Astrocyte (in vitro differentiated cells and primary cell): Measurements from ENCODE around the gene HRCT1. TPM values are rescaled to one million over a fixed set of nuclear protein-coding genes. Genes with fewer than 3 reads are reported as not detected.

Source experiments
- DNase-seq: peaks from one replicate; pipeline ENCODE4 v3.0.0-alpha.2; 2010; ENCODE audit warnings: low read depth
- FAIRE-seq: peaks from 2 replicates; lab custom pipeline; 2011; peaks lifted over from hg19 to GRCh38; lab: Jason Lieb, UNC
- H2AFZ ChIP-seq: 2 replicates; pipeline ENCODE4 v1.6.0; 2012; ENCODE audit warnings: low read depth, low read length, inconsistent platforms
- H3K27ac ChIP-seq: 2 replicates; pipeline ENCODE4 v1.5.1; 2011; ENCODE audit warnings: low read depth, low read length, inconsistent platforms
- H3K27me3 ChIP-seq: 2 replicates; pipeline ENCODE4 v1.6.0; 2011; ENCODE audit warnings: low read length, inconsistent platforms; ENCODE audit not compliant: insufficient read depth
- H3K36me3 ChIP-seq: 2 replicates; pipeline ENCODE4 v1.5.1; 2011; ENCODE audit warnings: low read length, inconsistent platforms; ENCODE audit not compliant: insufficient read depth
- H3K4me1 ChIP-seq: 2 replicates; pipeline ENCODE4 v1.5.1; 2011; ENCODE audit warnings: low read length, inconsistent platforms; ENCODE audit not compliant: insufficient read depth
- H3K4me2 ChIP-seq: 2 replicates; pipeline ENCODE4 v1.6.0; 2012; ENCODE audit warnings: low read length, inconsistent platforms
- H3K4me3 ChIP-seq: 2 replicates; pipeline ENCODE4 v1.5.1; 2011; ENCODE audit warnings: low read depth, mild to moderate bottlenecking, low read length, inconsistent platforms; ENCODE audit not compliant: insufficient read depth
- H3K79me2 ChIP-seq: 2 replicates; pipeline ENCODE4 v1.6.0; 2012; ENCODE audit warnings: mild to moderate bottlenecking, low read length, inconsistent platforms; ENCODE audit not compliant: insufficient read depth
- H3K9ac ChIP-seq: 2 replicates; pipeline ENCODE4 v1.6.0; 2012; ENCODE audit warnings: mild to moderate bottlenecking, low read length, inconsistent platforms
- H3K9me3 ChIP-seq: 2 replicates; pipeline ENCODE4 v1.5.1; 2012; ENCODE audit warnings: low read depth, mild to moderate bottlenecking, low read length, inconsistent platforms; ENCODE audit not compliant: insufficient read depth
- H4K20me1 ChIP-seq: 2 replicates; pipeline ENCODE4 v1.6.0; 2012; ENCODE audit warnings: low read length, inconsistent platforms; ENCODE audit not compliant: insufficient read depth
- H3K27ac Mint-ChIP-seq: one replicate; pipeline ENCODE4 v1.8.0; 2021; ENCODE audit warnings: mild to moderate bottlenecking, mixed read lengths; ENCODE audit not compliant: unreplicated experiment
- H3K27me3 Mint-ChIP-seq: one replicate; pipeline ENCODE4 v1.8.0; 2021; ENCODE audit warnings: low read depth, mixed read lengths; ENCODE audit not compliant: unreplicated experiment
- H3K36me3 Mint-ChIP-seq: one replicate; pipeline ENCODE4 v1.8.0; 2021; ENCODE audit warnings: low read depth, mixed read lengths; ENCODE audit not compliant: unreplicated experiment
- H3K4me1 Mint-ChIP-seq: one replicate; pipeline ENCODE4 v1.8.0; 2021; ENCODE audit warnings: low read depth, mixed read lengths; ENCODE audit not compliant: unreplicated experiment
- H3K4me3 Mint-ChIP-seq: one replicate; pipeline ENCODE4 v1.8.0; 2021; ENCODE audit warnings: mild to moderate bottlenecking, moderate library complexity, mixed read lengths; ENCODE audit not compliant: unreplicated experiment
- H3K9me3 Mint-ChIP-seq: one replicate; pipeline ENCODE4 v1.8.0; 2021; ENCODE audit warnings: mild to moderate bottlenecking, mixed read lengths; ENCODE audit not compliant: unreplicated experiment
- EZH2 ChIP-seq: IDR thresholded peaks from 2 replicates; pipeline ENCODE4 v1.6.1; 2012; ENCODE audit warnings: mild to moderate bottlenecking, low read length, inconsistent platforms; ENCODE audit not compliant: insufficient read depth
- total RNA-seq: library from RNA; stranded (reverse); gene quantifications from 2 replicates; pipeline ENCODE4 v1.2.1, GENCODE V29; 2021
- TF ChIP-seq, protein P1 (sequence below): IDR thresholded peaks from 2 replicates; pipeline ENCODE4 v1.5.1; 2011; ENCODE audit warnings: low read depth, mild to moderate bottlenecking, inconsistent platforms, low read length, moderate library complexity; ENCODE audit not compliant: insufficient read depth

The HRCT1 gene
- total RNA-seq, 1 donor from 2014 or later: 0.39 TPM

GRCh38 chr9:35954942-35955546 is 49.0 kb downstream of the HRCT1 start:
- H3K9ac ChIP-seq: no peak overlapping the region
- Mint-ChIP-seq H3K4me3 (no peak overlapping the region), H3K27ac (no peak overlapping the region), H3K4me1 (peaks cover 12% of the 10 kb centered on the region), H3K27me3 (peaks cover 12% of the 10 kb centered on the region), H3K9me3 (no peaks in the 10 kb centered on the region), H3K36me3 (no peaks in the 10 kb centered on the region)
- no peaks in the 10 kb centered on the region for H3K36me3 ChIP-seq
- no peaks in the 10 kb centered on the region for H3K79me2 ChIP-seq
- H4K20me1 ChIP-seq: no peaks in the 10 kb centered on the region
- no peak overlapping the region for H3K27ac ChIP-seq
- H3K4me1 ChIP-seq: no peaks in the 10 kb centered on the region
- H3K4me3 ChIP-seq: no peak overlapping the region
- TF ChIP-seq, protein P1, sequence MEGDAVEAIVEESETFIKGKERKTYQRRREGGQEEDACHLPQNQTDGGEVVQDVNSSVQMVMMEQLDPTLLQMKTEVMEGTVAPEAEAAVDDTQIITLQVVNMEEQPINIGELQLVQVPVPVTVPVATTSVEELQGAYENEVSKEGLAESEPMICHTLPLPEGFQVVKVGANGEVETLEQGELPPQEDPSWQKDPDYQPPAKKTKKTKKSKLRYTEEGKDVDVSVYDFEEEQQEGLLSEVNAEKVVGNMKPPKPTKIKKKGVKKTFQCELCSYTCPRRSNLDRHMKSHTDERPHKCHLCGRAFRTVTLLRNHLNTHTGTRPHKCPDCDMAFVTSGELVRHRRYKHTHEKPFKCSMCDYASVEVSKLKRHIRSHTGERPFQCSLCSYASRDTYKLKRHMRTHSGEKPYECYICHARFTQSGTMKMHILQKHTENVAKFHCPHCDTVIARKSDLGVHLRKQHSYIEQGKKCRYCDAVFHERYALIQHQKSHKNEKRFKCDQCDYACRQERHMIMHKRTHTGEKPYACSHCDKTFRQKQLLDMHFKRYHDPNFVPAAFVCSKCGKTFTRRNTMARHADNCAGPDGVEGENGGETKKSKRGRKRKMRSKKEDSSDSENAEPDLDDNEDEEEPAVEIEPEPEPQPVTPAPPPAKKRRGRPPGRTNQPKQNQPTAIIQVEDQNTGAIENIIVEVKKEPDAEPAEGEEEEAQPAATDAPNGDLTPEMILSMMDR: peak; percentile 92
- TF ChIP-seq EZH2: no peak
- FAIRE-seq: peak; percentile 39
- H2AFZ ChIP-seq: no peak overlapping the region
- no peaks in the 10 kb centered on the region for H3K27me3 ChIP-seq
- peak overlapping the region; percentile 39 for H3K4me2 ChIP-seq
- peak; percentile 59 for DNase-seq
- no peaks in the 10 kb centered on the region for H3K9me3 ChIP-seq

DNA sequence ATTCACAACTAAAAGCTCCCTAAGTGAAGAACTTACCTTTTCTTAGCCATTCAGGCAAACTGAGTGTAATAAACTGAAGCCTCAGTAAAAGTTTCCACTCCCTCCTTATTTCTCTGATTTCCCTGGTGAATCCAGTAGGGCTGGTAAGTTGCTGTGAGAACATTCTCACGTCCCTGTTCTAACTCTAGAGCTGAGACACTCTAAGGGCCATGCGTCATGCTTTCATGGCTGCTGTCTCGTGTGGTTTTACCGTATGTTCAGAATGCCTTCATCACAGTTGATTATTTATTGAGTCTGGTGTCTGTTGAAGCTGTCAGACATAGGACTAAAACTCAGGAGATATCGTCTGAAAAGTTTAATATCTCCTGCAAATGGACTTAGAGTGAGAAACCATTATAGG is 50.6 kb downstream of the HRCT1 start:
- Histone ChIP-seq H3K9me3 (no peaks in the 10 kb centered on the region), H4K20me1 (no peaks in the 10 kb centered on the region), H3K9ac (no peak overlapping the region), H3K4me2 (no peak overlapping the region), H3K27ac (no peak overlapping the region), H3K36me3 (no peaks in the 10 kb centered on the region), H3K4me1 (peaks cover 4% of the 10 kb centered on the region), H3K27me3 (no peaks in the 10 kb centered on the region), H3K4me3 (no peak overlapping the region), H3K79me2 (no peaks in the 10 kb centered on the region), H2AFZ (no peak overlapping the region)
- DNase-seq (no peak), FAIRE-seq (no peak)
- TF ChIP-seq, protein P1: no peak
- no peak for TF ChIP-seq EZH2
- Mint-ChIP-seq H3K4me1 (peaks cover 20% of the 10 kb centered on the region), H3K4me3 (no peak overlapping the region), H3K27me3 (peaks cover 12% of the 10 kb centered on the region), H3K9me3 (no peaks in the 10 kb centered on the region), H3K36me3 (no peaks in the 10 kb centered on the region), H3K27ac (no peak overlapping the region)

Other genes with a start within 250 kb of the HRCT1 start
- 13,402 and 14,410 TPM in 2 replicates for gene RMRP, start 248.2 kb upstream of the HRCT1 start, total RNA-seq
- 15.5 and 18.8 TPM in 2 replicates for gene CCDC107, start 247.9 kb upstream of the HRCT1 start, total RNA-seq
- gene ARHGEF39, start 241.0 kb upstream of the HRCT1 start, total RNA-seq: 0.53 and 1.0 TPM in 2 replicates
- gene CA9, start 232.3 kb upstream of the HRCT1 start, total RNA-seq: not detected in 2 replicates
- gene TPM2, start 216.3 kb upstream of the HRCT1 start, total RNA-seq: 1,947 and 2,001 TPM in 2 replicates
- 518 and 525 TPM in 2 replicates for gene TLN1, start 174.0 kb upstream of the HRCT1 start, total RNA-seq
- 80.3 and 84.1 TPM in 2 replicates for gene CREB3, start 173.5 kb upstream of the HRCT1 start, total RNA-seq
- 38.3 and 42.5 TPM in 2 replicates for gene GBA2, start 157.0 kb upstream of the HRCT1 start, total RNA-seq
- gene RGP1, start 156.9 kb upstream of the HRCT1 start, total RNA-seq: 27.2 and 30.0 TPM in 2 replicates
- gene MSMP, start 151.9 kb upstream of the HRCT1 start, total RNA-seq: not detected in 2 replicates
- 24.6 and 26.1 TPM in 2 replicates for gene NPR2, start 114.6 kb upstream of the HRCT1 start, total RNA-seq
- gene SPAG8, start 93.9 kb upstream of the HRCT1 start, total RNA-seq: 0.46 and 0.52 TPM in 2 replicates
- 22.8 and 23.7 TPM in 2 replicates for gene HINT2, start 91.2 kb upstream of the HRCT1 start, total RNA-seq
- not detected in 2 replicates for gene FAM221B, start 77.5 kb upstream of the HRCT1 start, total RNA-seq
- 8.6 and 8.9 TPM in 2 replicates for gene TMEM8B, start 77.0 kb upstream of the HRCT1 start, total RNA-seq
- gene OR13J1, start 35.8 kb upstream of the HRCT1 start, total RNA-seq: not detected in 2 replicates
- 0.17 and 0.18 TPM in 2 replicates for gene SPAAR, start 3.3 kb downstream of the HRCT1 start, total RNA-seq
- gene OR2S2, start 52.0 kb downstream of the HRCT1 start, total RNA-seq: not detected in 2 replicates
- 21.6 and 25.1 TPM in 2 replicates for gene RECK, start 130.7 kb downstream of the HRCT1 start, total RNA-seq
- gene GLIPR2, start 230.5 kb downstream of the HRCT1 start, total RNA-seq: 150 and 157 TPM in 2 replicates